Parathyroid adenoma (tissue), 2 donors: Measurements from ENCODE around the gene STMP1.

Source experiments
- H2AFZ ChIP-seq: fragments of 300-600 bp; sonication (generic); one replicate; pipeline ENCODE4 v1.7.0; 2017; ENCODE audit warnings: antibody characterized with exemption, mild to moderate bottlenecking
- H3K27ac ChIP-seq: fragments of 300-600 bp; sonication (generic); one replicate; pipeline ENCODE4 v1.7.0; 2017
- H3K27me3 ChIP-seq: fragments of 300-600 bp; sonication (generic); one replicate; pipeline ENCODE4 v1.7.0; 2017; ENCODE audit warnings: low read length; ENCODE audit not compliant: control insufficient read depth, insufficient read depth
- H3K36me3 ChIP-seq: fragments of 300-600 bp; sonication (generic); one replicate; pipeline ENCODE4 v1.7.0; 2017; ENCODE audit warnings: low read length; ENCODE audit not compliant: control insufficient read depth, insufficient read depth
- H3K4me1 ChIP-seq: fragments of 300-600 bp; sonication (generic); one replicate; pipeline ENCODE4 v1.7.0; 2017; ENCODE audit warnings: control low read depth
- H3K4me2 ChIP-seq: fragments of 300-600 bp; sonication (generic); one replicate; pipeline ENCODE4 v1.7.0; 2017; ENCODE audit warnings: low read length
- H3K4me3 ChIP-seq: fragments of 300-600 bp; sonication (generic); one replicate; pipeline ENCODE4 v1.7.0; 2017; ENCODE audit warnings: low read depth, low read length
- H3K79me2 ChIP-seq: fragments of 300-600 bp; sonication (generic); one replicate; pipeline ENCODE4 v1.7.0; 2017; ENCODE audit warnings: control low read depth
- H3K9ac ChIP-seq: fragments of 300-600 bp; sonication (generic); one replicate; pipeline ENCODE4 v1.7.0; 2017; ENCODE audit warnings: mild to moderate bottlenecking
- H3K9me3 ChIP-seq: fragments of 300-600 bp; sonication (generic); one replicate; pipeline ENCODE4 v1.7.0; 2017; ENCODE audit warnings: low read length; ENCODE audit not compliant: control insufficient read depth
- TF ChIP-seq, protein P1 (sequence below): fragments of 300-600 bp; sonication (generic); IDR thresholded peaks from one replicate; pipeline ENCODE4 v1.7.0; 2017; ENCODE audit warnings: antibody characterized with exemption, mild to moderate bottlenecking
- donor health status: primary hyperparathyroidism.

The STMP1 gene

DNA sequence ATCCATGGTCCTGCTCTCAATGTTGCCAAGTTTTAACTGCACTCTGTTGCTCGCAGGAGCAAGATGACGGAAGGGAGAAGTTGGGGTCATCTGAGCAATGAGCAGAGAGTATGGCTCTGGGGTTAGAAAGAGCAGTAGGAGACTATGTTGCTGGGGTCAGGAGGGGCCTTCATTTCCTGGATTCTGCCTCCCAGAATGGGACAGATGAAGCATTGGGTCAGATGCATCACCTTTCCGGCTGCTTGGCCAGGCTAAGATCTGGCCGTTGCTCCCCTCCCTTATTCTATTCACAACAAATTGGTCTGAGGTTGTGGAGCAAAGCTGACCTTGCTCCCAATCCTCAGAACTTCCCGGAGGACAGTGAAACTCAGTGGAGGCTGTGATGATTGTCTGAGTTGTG lies 22.4 kb downstream of the STMP1 start:
- no peaks in the 10 kb centered on the region for H3K4me1 ChIP-seq
- no peaks in the 10 kb centered on the region for H3K9me3 ChIP-seq
- no peaks in the 10 kb centered on the region for H3K79me2 ChIP-seq
- no peak overlapping the region for H3K4me2 ChIP-seq
- TF ChIP-seq, protein P1, sequence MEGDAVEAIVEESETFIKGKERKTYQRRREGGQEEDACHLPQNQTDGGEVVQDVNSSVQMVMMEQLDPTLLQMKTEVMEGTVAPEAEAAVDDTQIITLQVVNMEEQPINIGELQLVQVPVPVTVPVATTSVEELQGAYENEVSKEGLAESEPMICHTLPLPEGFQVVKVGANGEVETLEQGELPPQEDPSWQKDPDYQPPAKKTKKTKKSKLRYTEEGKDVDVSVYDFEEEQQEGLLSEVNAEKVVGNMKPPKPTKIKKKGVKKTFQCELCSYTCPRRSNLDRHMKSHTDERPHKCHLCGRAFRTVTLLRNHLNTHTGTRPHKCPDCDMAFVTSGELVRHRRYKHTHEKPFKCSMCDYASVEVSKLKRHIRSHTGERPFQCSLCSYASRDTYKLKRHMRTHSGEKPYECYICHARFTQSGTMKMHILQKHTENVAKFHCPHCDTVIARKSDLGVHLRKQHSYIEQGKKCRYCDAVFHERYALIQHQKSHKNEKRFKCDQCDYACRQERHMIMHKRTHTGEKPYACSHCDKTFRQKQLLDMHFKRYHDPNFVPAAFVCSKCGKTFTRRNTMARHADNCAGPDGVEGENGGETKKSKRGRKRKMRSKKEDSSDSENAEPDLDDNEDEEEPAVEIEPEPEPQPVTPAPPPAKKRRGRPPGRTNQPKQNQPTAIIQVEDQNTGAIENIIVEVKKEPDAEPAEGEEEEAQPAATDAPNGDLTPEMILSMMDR: no peak
- H2AFZ ChIP-seq: no peak overlapping the region
- H3K27ac ChIP-seq: no peak overlapping the region
- H3K36me3 ChIP-seq: no peaks in the 10 kb centered on the region
- no peaks in the 10 kb centered on the region for H3K27me3 ChIP-seq
- H3K9ac ChIP-seq: no peak overlapping the region
- H3K4me3 ChIP-seq: no peak overlapping the region

DNA sequence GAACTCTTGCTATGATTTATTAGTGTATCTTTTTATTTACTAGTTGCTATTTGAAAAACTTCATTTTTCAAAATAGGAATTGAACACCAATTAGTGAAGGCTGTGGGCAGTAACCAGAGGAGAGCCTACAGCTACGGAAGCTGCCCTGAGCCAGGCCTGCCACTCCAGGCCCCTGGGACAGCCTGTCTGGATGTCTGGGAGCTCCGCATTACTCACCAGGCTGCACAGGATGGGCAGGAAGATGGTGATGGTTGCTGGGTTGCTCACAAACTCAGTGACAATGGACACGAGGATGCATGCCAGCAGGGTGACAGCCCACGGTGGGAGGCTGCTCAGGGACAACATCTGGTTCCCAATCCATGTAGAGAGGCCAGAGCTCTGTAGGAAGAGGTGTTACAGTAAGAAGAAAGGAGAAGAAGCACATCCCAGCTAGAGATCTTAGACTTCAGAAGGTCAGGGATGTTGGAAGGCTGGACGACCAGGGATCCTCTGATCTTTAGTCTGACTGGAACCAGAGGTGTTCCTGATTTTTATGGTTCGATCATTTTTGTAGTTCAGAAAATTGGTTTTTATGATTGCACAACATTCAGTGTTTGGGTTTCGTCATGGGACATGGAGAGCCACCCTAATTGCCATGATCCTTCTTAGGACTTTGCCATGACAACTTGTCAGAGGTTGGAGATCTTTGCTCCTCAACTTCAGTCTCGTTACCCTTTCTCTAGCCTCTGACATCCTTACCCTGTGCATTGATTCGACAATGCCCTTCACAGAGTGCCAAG lies 23.2 kb downstream of the STMP1 start:
- no peaks in the 10 kb centered on the region for H3K4me1 ChIP-seq
- no peaks in the 10 kb centered on the region for H3K9me3 ChIP-seq
- H3K27ac ChIP-seq: no peak overlapping the region
- H3K4me3 ChIP-seq: no peak overlapping the region
- no peaks in the 10 kb centered on the region for H3K79me2 ChIP-seq
- TF ChIP-seq, protein P1: no peak
- H3K36me3 ChIP-seq: no peaks in the 10 kb centered on the region
- H3K27me3 ChIP-seq: no peaks in the 10 kb centered on the region
- H3K9ac ChIP-seq: no peak overlapping the region
- H3K4me2 ChIP-seq: no peak overlapping the region
- no peak overlapping the region for H2AFZ ChIP-seq

DNA sequence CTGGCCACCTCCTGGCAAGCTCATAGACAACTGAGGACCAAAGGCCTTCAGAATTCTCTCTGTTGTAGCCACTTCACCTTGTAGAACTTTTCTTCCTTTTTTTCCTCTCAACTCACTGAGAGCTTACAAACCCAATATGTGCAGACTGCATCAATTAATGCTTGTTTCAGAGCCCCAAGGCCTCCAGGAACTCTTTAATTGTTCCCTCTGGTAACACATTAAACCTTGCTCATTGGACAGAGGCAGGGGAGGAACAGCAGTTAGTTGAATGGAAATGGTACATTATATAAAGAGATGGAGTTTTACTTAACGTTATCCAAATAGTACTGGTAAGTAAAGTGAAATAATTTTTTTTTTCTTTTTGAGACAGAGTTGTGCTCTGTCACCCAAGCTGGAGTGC lies 25.2 kb downstream of the STMP1 start:
- H3K79me2 ChIP-seq: no peaks in the 10 kb centered on the region
- TF ChIP-seq, protein P1: no peak
- no peaks in the 10 kb centered on the region for H3K36me3 ChIP-seq

DNA sequence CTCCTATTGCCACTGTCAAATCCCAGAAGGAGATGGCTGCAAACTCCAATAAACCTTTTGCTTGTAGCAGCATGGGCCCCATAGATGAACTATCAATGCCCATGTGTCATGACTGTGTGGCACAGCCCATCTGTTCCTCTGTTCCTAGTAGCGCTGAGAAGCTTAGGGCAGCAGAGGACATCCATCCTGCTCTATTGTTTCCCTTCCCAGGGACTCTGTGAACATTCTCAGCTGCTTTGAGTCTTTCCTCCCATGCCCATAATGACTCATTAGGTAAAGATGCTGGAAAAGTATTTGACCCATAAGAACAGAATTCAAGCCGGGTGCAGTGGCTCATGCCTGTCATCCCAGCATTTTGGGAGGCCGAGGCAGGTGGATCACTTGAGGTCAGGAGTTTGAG lies 28.3 kb downstream of the STMP1 start:
- no peaks in the 10 kb centered on the region for H3K27me3 ChIP-seq
- H3K9ac ChIP-seq: no peak overlapping the region

More for the DNA sequence above, 25.2 kb downstream of the STMP1 start:
- no peak overlapping the region for H3K27ac ChIP-seq
- H3K27me3 ChIP-seq: no peaks in the 10 kb centered on the region
- H3K9ac ChIP-seq: no peak overlapping the region
- no peaks in the 10 kb centered on the region for H3K4me1 ChIP-seq
- no peak overlapping the region for H3K4me3 ChIP-seq
- H3K9me3 ChIP-seq: no peaks in the 10 kb centered on the region
- no peak overlapping the region for H2AFZ ChIP-seq
- no peak overlapping the region for H3K4me2 ChIP-seq

More for the DNA sequence above, 28.3 kb downstream of the STMP1 start:
- Histone ChIP-seq H3K79me2 (no peaks in the 10 kb centered on the region), H3K4me1 (no peaks in the 10 kb centered on the region), H3K9me3 (no peaks in the 10 kb centered on the region), H2AFZ (no peak overlapping the region), H3K4me2 (no peak overlapping the region), H3K4me3 (no peak overlapping the region), H3K36me3 (no peaks in the 10 kb centered on the region), H3K27ac (no peak overlapping the region)
- TF ChIP-seq, protein P1: no peak
